Measurements from ENCODE around the gene RIMKLA.

RIMKLA gene

GRCh38 chr1:42423681-42424080, 43.1 kb downstream of the RIMKLA start:
- no peaks in the 10 kb centered on the region for H3K9me3 ChIP-seq (ENCODE audit: control insufficient read depth, insufficient read depth, low read length)
- no peak overlapping the region for H3K4me2 ChIP-seq (ENCODE audit: low read length)
- no peak overlapping the region for H3K4me3 ChIP-seq (ENCODE audit: low read length)
- H3K27me3 ChIP-seq (ENCODE audit: control insufficient read depth, low read length): peaks cover 4% of the 10 kb centered on the region; the same call in 1 of the 2 replicates
- no peak overlapping the region for H3K27ac ChIP-seq (ENCODE audit: low read depth, low read length)
- H3K4me1 ChIP-seq (ENCODE audit: control insufficient read depth, low read length): no peaks in the 10 kb centered on the region
- no peaks in the 10 kb centered on the region for H3K36me3 ChIP-seq (ENCODE audit: control insufficient read depth, low read length)
- no peaks in the 10 kb centered on the region for H3K9me2 ChIP-seq (replicated peaks; ENCODE audit: control insufficient read depth, low read length)
- H4K20me1 ChIP-seq (ENCODE audit: control insufficient read depth, insufficient read depth, low read depth, low read length): no peaks in the 10 kb centered on the region
- TF ChIP-seq EZH2phosphoT487 (IDR thresholded peaks at IDR 0.05; ENCODE audit: borderline replicate concordance, low read length) (no peak), CTCF (IDR thresholded peaks at IDR 0.05; ENCODE audit: low read depth, low read length, poor library complexity, severe bottlenecking) (no peak)
- no peaks in the 10 kb centered on the region for H3F3A ChIP-seq (ENCODE audit: control insufficient read depth, insufficient read depth)
- H3K79me2 ChIP-seq (ENCODE audit: control insufficient read depth, low read length): no peaks in the 10 kb centered on the region

GRCh38 chr1:42424201-42424600, 43.6 kb downstream of the RIMKLA start:
- no peak overlapping the region for H3K27ac ChIP-seq (ENCODE audit: low read depth, low read length)
- no peaks in the 10 kb centered on the region for H3K36me3 ChIP-seq (ENCODE audit: control insufficient read depth, low read length)
- no peaks in the 10 kb centered on the region for H3K79me2 ChIP-seq (ENCODE audit: control insufficient read depth, low read length)
- no peaks in the 10 kb centered on the region for H3F3A ChIP-seq (ENCODE audit: control insufficient read depth, insufficient read depth)
- no peaks in the 10 kb centered on the region for H3K9me3 ChIP-seq (ENCODE audit: control insufficient read depth, insufficient read depth, low read length)
- H3K4me3 ChIP-seq (ENCODE audit: low read length): no peak overlapping the region
- no peaks in the 10 kb centered on the region for H4K20me1 ChIP-seq (ENCODE audit: control insufficient read depth, insufficient read depth, low read depth, low read length)
- no peaks in the 10 kb centered on the region for H3K4me1 ChIP-seq (ENCODE audit: control insufficient read depth, low read length)
- H3K27me3 ChIP-seq (ENCODE audit: control insufficient read depth, low read length): peaks cover 4% of the 10 kb centered on the region; the same call in 1 of the 2 replicates
- TF ChIP-seq CTCF (IDR thresholded peaks at IDR 0.05; ENCODE audit: low read depth, low read length, poor library complexity, severe bottlenecking) (no peak), EZH2phosphoT487 (IDR thresholded peaks at IDR 0.05; ENCODE audit: borderline replicate concordance, low read length) (no peak)
- H3K9me2 ChIP-seq (replicated peaks; ENCODE audit: control insufficient read depth, low read length): no peaks in the 10 kb centered on the region
- no peak overlapping the region for H3K4me2 ChIP-seq (ENCODE audit: low read length)

- H3K27me3 ChIP-seq (ENCODE audit: control insufficient read depth, low read length): peaks cover 4% of the 10 kb centered on the region; the same call in 1 of the 2 replicates
- no peak overlapping the region for H3K27ac ChIP-seq (ENCODE audit: low read depth, low read length)
- no peaks in the 10 kb centered on the region for H4K20me1 ChIP-seq (ENCODE audit: control insufficient read depth, insufficient read depth, low read depth, low read length)
- no peaks in the 10 kb centered on the region for H3K9me3 ChIP-seq (ENCODE audit: control insufficient read depth, insufficient read depth, low read length)
- H3K4me1 ChIP-seq (ENCODE audit: control insufficient read depth, low read length): no peaks in the 10 kb centered on the region
- no peaks in the 10 kb centered on the region for H3F3A ChIP-seq (ENCODE audit: control insufficient read depth, insufficient read depth)
- no peak overlapping the region for H3K4me3 ChIP-seq (ENCODE audit: low read length)
- no peaks in the 10 kb centered on the region for H3K79me2 ChIP-seq (ENCODE audit: control insufficient read depth, low read length)
- H3K36me3 ChIP-seq (ENCODE audit: control insufficient read depth, low read length): no peaks in the 10 kb centered on the region
- H3K4me2 ChIP-seq (ENCODE audit: low read length): no peak overlapping the region
- no peak for TF ChIP-seq EZH2phosphoT487 (IDR thresholded peaks at IDR 0.05; ENCODE audit: borderline replicate concordance, low read length)
- no peaks in the 10 kb centered on the region for H3K9me2 ChIP-seq (replicated peaks; ENCODE audit: control insufficient read depth, low read length)
These were observed 46.6 kb downstream of the RIMKLA start for GRCh38 chr1:42427240-42427639.

GRCh38 chr1:42429603-42430002, 49.0 kb downstream of the RIMKLA start:
- Histone ChIP-seq H3K79me2 (ENCODE audit: control insufficient read depth, low read length) (no peaks in the 10 kb centered on the region), H3K27me3 (ENCODE audit: control insufficient read depth, low read length) (no peaks in the 10 kb centered on the region; the same call in 1 of the 2 replicates), H3K9me3 (ENCODE audit: control insufficient read depth, insufficient read depth, low read length) (no peaks in the 10 kb centered on the region), H3K9me2 (replicated peaks; ENCODE audit: control insufficient read depth, low read length) (no peaks in the 10 kb centered on the region), H3K4me1 (ENCODE audit: control insufficient read depth, low read length) (no peaks in the 10 kb centered on the region), H3K4me2 (ENCODE audit: low read length) (no peak overlapping the region), H4K20me1 (ENCODE audit: control insufficient read depth, insufficient read depth, low read depth, low read length) (no peaks in the 10 kb centered on the region), H3F3A (ENCODE audit: control insufficient read depth, insufficient read depth) (no peaks in the 10 kb centered on the region), H3K27ac (ENCODE audit: low read depth, low read length) (no peak overlapping the region), H3K4me3 (ENCODE audit: low read length) (no peak overlapping the region), H3K36me3 (ENCODE audit: control insufficient read depth, low read length) (no peaks in the 10 kb centered on the region)
- TF ChIP-seq CTCF (IDR thresholded peaks at IDR 0.05; ENCODE audit: low read depth, low read length, poor library complexity, severe bottlenecking) (no peak), EZH2phosphoT487 (IDR thresholded peaks at IDR 0.05; ENCODE audit: borderline replicate concordance, low read length) (no peak)
